ENCODE results near the gene GPR22. TPM values are rescaled to one million over a fixed set of nuclear protein-coding genes. Genes with fewer than 3 reads are reported as not detected.

GPR22 gene, protein sequence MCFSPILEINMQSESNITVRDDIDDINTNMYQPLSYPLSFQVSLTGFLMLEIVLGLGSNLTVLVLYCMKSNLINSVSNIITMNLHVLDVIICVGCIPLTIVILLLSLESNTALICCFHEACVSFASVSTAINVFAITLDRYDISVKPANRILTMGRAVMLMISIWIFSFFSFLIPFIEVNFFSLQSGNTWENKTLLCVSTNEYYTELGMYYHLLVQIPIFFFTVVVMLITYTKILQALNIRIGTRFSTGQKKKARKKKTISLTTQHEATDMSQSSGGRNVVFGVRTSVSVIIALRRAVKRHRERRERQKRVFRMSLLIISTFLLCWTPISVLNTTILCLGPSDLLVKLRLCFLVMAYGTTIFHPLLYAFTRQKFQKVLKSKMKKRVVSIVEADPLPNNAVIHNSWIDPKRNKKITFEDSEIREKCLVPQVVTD
- total RNA-seq = not detected
- polyA plus RNA-seq = under 1 TPM in 3 of 4 donors, not detected in 1; 0.09 to 0.29 (median 0.19) TPM

DNA sequence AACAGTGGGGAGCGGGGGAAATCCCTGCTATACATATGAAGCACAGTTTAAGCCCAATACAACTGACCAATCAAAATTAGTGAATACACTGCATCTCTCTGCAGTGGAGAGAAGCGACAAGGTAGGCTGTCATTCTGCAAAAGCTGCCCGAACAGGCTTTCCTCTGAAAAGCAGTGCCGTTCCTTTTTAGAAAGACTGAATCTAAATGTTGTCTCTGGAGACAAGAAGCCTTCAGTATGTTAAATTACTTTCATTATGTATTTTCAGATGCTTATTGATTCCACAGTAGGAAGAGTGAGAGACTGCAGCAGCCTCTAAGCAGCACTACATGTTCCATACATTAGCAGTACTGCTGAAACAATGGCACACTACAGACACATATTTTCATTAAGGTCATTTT lies at the start of gene GPR22:
TSS of gene GPR22 (plus strand) at position 129 of the 400 bp plus-strand sequence. CDS start 4,004 bp downstream, outside the sequence.
- H3K27me3 ChIP-seq (ENCODE audit: control insufficient read depth, insufficient read depth, low read length) = no peaks in the 10 kb centered on the region
- H3K9me3 ChIP-seq (ENCODE audit: control insufficient read depth in 2 of 2, low read length in 2 of 2) = no peaks in the 10 kb centered on the region
- no peak within 1 kb of the TSS for H3K27ac Mint-ChIP-seq
- H3K27ac ChIP-seq (ENCODE audit: insufficient read depth, low read length, poor library complexity, severe bottlenecking) = no peak within 1 kb of the TSS
- H3K27me3 Mint-ChIP-seq = no peaks in the 10 kb centered on the region
- no peak within 1 kb of the TSS for H3K4me3 Mint-ChIP-seq
- no peaks in the 10 kb centered on the region for H3K4me1 ChIP-seq (ENCODE audit: control insufficient read depth, insufficient read depth, low read length, poor library complexity, severe bottlenecking)
- no peaks in the 10 kb centered on the region for H3K36me3 ChIP-seq (ENCODE audit: control insufficient read depth, insufficient read depth, low read length)
- H3K4me3 ChIP-seq (ENCODE audit: low read depth, low read length) = no peak within 1 kb of the TSS
- ATAC-seq (ENCODE audit: low read depth in 2 of 2) = no peak
- H3K36me3 Mint-ChIP-seq = no peaks in the 10 kb centered on the region
- peaks cover 3 to 19% (median 14%) of the 10 kb centered on the region in 4 donors for H3K4me1 Mint-ChIP-seq
- H3K9me3 Mint-ChIP-seq = no peaks in the 10 kb centered on the region
- no peak for DNase-seq

DNA sequence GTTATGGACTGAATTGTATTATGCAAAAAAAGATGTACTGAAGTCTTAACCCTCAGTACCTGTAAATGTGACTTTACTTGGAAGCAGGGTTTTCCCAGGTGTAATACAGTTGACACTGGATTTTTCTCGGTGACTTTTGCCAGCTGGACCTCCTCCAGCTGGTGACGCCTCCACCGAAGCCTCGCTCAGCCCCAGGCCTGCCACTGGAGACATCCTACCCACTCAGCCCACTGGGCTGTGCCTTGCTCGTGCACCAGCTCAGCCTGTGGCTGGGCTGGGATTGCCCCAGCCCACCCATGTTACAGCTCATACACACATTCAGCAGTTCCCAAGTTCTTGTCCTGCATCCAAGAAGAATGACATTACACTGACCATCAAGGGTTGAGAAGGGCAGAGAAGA lies 42.4 kb upstream of the GPR22 start:
- Mint-ChIP-seq H3K9me3 (peaks cover 0 to 3% (median 0%) of the 10 kb centered on the region in 7 donors), H3K4me1 (peaks cover 7 to 20% (median 14%) of the 10 kb centered on the region in 4 donors), H3K27ac (no peak overlapping the region), H3K27me3 (no peaks in the 10 kb centered on the region), H3K4me3 (no peak overlapping the region), H3K36me3 (peaks cover 29% of the 10 kb centered on the region)
- no peak overlapping the region for H3K4me3 ChIP-seq (ENCODE audit: low read depth, low read length)
- ATAC-seq (ENCODE audit: low read depth in 2 of 2) = no peak
- no peak overlapping the region for H3K27ac ChIP-seq (ENCODE audit: insufficient read depth, low read length, poor library complexity, severe bottlenecking)
- no peak for DNase-seq
- H3K9me3 ChIP-seq (ENCODE audit: control insufficient read depth in 2 of 2, low read length in 2 of 2) = no peaks in the 10 kb centered on the region
- no peaks in the 10 kb centered on the region for H3K4me1 ChIP-seq (ENCODE audit: control insufficient read depth, insufficient read depth, low read length, poor library complexity, severe bottlenecking)
- no peaks in the 10 kb centered on the region for H3K27me3 ChIP-seq (ENCODE audit: control insufficient read depth, insufficient read depth, low read length)
- peaks cover 6% of the 10 kb centered on the region for H3K36me3 ChIP-seq (ENCODE audit: control insufficient read depth, insufficient read depth, low read length)

DNA sequence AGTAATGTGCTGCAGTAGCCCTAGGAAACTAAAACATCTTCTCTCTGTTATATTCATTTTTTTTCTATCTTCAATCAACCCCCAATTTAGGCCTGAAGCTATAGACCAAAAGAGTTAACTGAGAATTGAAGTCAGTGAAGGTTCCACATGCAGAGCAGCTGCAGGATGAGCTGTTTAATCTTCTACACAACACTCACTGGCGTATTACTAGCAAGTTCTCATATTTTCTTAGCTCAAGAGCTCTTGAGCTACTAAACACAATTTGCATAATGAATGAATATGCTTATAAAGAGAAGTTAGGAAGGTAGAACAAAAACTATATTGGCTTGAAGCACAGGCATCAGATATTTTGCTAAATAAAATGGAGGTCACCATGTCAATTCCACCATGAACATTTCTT lies 41.2 kb upstream of the GPR22 start:
- Histone ChIP-seq H3K27me3 (ENCODE audit: control insufficient read depth, insufficient read depth, low read length) (no peaks in the 10 kb centered on the region), H3K4me3 (ENCODE audit: low read depth, low read length) (no peak overlapping the region), H3K36me3 (ENCODE audit: control insufficient read depth, insufficient read depth, low read length) (peaks cover 6% of the 10 kb centered on the region), H3K9me3 (ENCODE audit: control insufficient read depth in 2 of 2, low read length in 2 of 2) (no peaks in the 10 kb centered on the region), H3K4me1 (ENCODE audit: control insufficient read depth, insufficient read depth, low read length, poor library complexity, severe bottlenecking) (no peaks in the 10 kb centered on the region), H3K27ac (ENCODE audit: insufficient read depth, low read length, poor library complexity, severe bottlenecking) (no peak overlapping the region)
- ATAC-seq (ENCODE audit: low read depth in 2 of 2) = no peak
- H3K4me3 Mint-ChIP-seq = no peak overlapping the region
- peaks cover 0 to 3% (median 0%) of the 10 kb centered on the region in 7 donors for H3K9me3 Mint-ChIP-seq
- no peak overlapping the region for H3K27ac Mint-ChIP-seq
- DNase-seq = no peak
- no peaks in the 10 kb centered on the region for H3K27me3 Mint-ChIP-seq
- H3K4me1 Mint-ChIP-seq = peaks cover 7 to 20% (median 13%) of the 10 kb centered on the region in 4 donors
- H3K36me3 Mint-ChIP-seq = peaks cover 29% of the 10 kb centered on the region

DNA sequence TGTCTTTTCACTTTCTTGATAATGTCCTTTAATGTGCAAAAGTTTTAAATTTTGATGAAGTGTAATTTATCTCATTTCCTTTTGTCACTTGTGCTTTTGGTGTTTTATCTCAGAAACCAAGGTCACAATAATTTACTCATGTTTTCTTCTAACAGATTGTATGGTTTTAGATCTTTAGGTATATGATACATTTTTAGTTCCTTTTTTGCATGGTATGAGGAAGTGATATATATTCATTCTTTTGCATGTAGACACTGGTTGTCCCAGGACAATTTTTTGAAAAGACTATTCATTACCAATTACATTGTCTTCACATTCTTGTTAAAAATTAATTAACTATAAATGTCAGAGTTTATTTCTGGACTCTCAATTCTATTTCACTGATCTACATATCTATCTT lies 39.8 kb upstream of the GPR22 start:
- no peak overlapping the region for H3K4me3 ChIP-seq (ENCODE audit: low read depth, low read length)
- Mint-ChIP-seq H3K27ac (no peak overlapping the region), H3K9me3 (peaks cover 0 to 3% (median 0%) of the 10 kb centered on the region in 7 donors), H3K36me3 (peaks cover 34% of the 10 kb centered on the region), H3K27me3 (no peaks in the 10 kb centered on the region), H3K4me3 (peak overlapping the region in 1 of 4 donors; percentile 10), H3K4me1 (peaks cover 7 to 22% (median 11%) of the 10 kb centered on the region in 4 donors)
- peaks cover 6% of the 10 kb centered on the region for H3K36me3 ChIP-seq (ENCODE audit: control insufficient read depth, insufficient read depth, low read length)
- H3K4me1 ChIP-seq (ENCODE audit: control insufficient read depth, insufficient read depth, low read length, poor library complexity, severe bottlenecking) = no peaks in the 10 kb centered on the region
- no peak for ATAC-seq (ENCODE audit: low read depth in 2 of 2)
- no peaks in the 10 kb centered on the region for H3K9me3 ChIP-seq (ENCODE audit: control insufficient read depth in 2 of 2, low read length in 2 of 2)
- no peak for DNase-seq
- no peaks in the 10 kb centered on the region for H3K27me3 ChIP-seq (ENCODE audit: control insufficient read depth, insufficient read depth, low read length)
- H3K27ac ChIP-seq (ENCODE audit: insufficient read depth, low read length, poor library complexity, severe bottlenecking) = no peak overlapping the region

DNA sequence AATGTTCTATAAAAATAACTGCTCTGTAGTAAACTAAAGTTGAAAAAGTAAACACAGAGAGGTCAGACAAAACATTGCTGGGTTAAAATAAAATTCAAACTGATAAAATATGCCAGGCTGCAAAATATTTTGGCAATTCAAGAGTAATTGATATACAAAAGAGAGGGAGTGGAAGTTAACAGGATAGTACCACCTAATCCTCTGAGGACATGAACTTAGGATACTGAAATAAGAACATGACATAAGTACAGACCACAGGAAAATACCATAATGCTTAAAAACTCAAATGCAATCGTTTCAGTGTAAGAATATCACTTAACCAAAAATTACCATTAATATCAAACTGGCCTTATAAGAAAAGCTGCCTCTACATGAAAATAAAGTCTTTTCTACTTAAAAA lies 37.6 kb upstream of the GPR22 start:
- H3K4me3 ChIP-seq (ENCODE audit: low read depth, low read length) = no peak overlapping the region
- peaks cover 37% of the 10 kb centered on the region for H3K36me3 Mint-ChIP-seq
- no peaks in the 10 kb centered on the region for H3K27me3 Mint-ChIP-seq
- no peak for DNase-seq
- no peaks in the 10 kb centered on the region for H3K9me3 ChIP-seq (ENCODE audit: control insufficient read depth in 2 of 2, low read length in 2 of 2)
- no peak overlapping the region for H3K27ac Mint-ChIP-seq
- H3K4me1 ChIP-seq (ENCODE audit: control insufficient read depth, insufficient read depth, low read length, poor library complexity, severe bottlenecking) = no peaks in the 10 kb centered on the region
- H3K27me3 ChIP-seq (ENCODE audit: control insufficient read depth, insufficient read depth, low read length) = no peaks in the 10 kb centered on the region
- H3K36me3 ChIP-seq (ENCODE audit: control insufficient read depth, insufficient read depth, low read length) = peaks cover 6% of the 10 kb centered on the region
- peaks cover 5 to 15% (median 11%) of the 10 kb centered on the region in 4 donors for H3K4me1 Mint-ChIP-seq
- no peak overlapping the region for H3K27ac ChIP-seq (ENCODE audit: insufficient read depth, low read length, poor library complexity, severe bottlenecking)
- peaks cover 0 to 5% (median 3%) of the 10 kb centered on the region in 7 donors for H3K9me3 Mint-ChIP-seq
- no peak overlapping the region for H3K4me3 Mint-ChIP-seq
- ATAC-seq (ENCODE audit: low read depth in 2 of 2) = no peak

DNA sequence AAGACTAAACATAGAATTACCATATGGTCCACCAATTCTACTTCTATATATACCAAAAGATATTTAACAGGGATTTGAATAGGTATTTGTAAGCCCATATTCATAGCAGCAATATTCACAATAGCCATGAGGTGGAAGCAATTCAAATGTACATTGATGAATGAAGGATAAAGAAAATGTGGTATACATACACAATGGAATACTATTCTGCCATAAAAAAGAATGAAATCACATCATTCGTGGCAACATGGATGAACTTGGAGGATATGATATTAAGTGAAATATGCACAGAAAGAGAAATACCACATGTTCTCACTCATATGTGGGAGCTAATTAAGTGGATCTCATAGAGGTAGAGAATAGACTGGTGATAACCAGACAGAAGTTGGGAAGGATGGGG lies 34.1 kb upstream of the GPR22 start:
- no peak for DNase-seq
- Histone ChIP-seq H3K27me3 (ENCODE audit: control insufficient read depth, insufficient read depth, low read length) (no peaks in the 10 kb centered on the region), H3K36me3 (ENCODE audit: control insufficient read depth, insufficient read depth, low read length) (no peaks in the 10 kb centered on the region), H3K9me3 (ENCODE audit: control insufficient read depth in 2 of 2, low read length in 2 of 2) (no peaks in the 10 kb centered on the region), H3K4me3 (ENCODE audit: low read depth, low read length) (no peak overlapping the region), H3K4me1 (ENCODE audit: control insufficient read depth, insufficient read depth, low read length, poor library complexity, severe bottlenecking) (no peaks in the 10 kb centered on the region), H3K27ac (ENCODE audit: insufficient read depth, low read length, poor library complexity, severe bottlenecking) (no peak overlapping the region)
- ATAC-seq (ENCODE audit: low read depth in 2 of 2) = no peak
- H3K9me3 Mint-ChIP-seq = peaks cover 0 to 4% (median 2%) of the 10 kb centered on the region in 7 donors
- H3K27ac Mint-ChIP-seq = no peak overlapping the region
- peaks cover 17% of the 10 kb centered on the region for H3K36me3 Mint-ChIP-seq
- H3K4me3 Mint-ChIP-seq = peak overlapping the region in 1 of 4 donors; percentile 38
- no peaks in the 10 kb centered on the region for H3K27me3 Mint-ChIP-seq
- H3K4me1 Mint-ChIP-seq = peaks cover 5 to 21% (median 13%) of the 10 kb centered on the region in 4 donors

DNA sequence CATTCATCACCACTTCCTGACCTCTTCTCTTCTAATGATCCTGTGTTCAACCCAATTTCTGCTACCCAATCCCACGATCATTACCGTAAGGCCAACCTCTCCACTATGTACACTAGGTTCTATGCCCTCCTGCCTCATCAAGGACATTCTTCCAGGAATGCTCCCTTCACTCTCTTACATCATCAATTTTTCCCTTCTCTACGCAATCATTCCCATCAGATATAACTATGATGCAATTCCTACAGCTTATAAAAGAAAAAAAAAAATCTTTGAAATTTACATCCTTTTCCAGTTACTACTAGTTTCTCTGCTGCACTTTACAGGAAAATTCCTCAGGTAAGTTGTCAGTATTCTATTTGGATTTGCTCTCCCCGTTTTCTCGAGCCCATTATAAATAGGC lies 30.8 kb upstream of the GPR22 start:
- H3K27me3 Mint-ChIP-seq = no peaks in the 10 kb centered on the region
- no peak for DNase-seq
- no peaks in the 10 kb centered on the region for H3K9me3 ChIP-seq (ENCODE audit: control insufficient read depth in 2 of 2, low read length in 2 of 2)
- H3K36me3 ChIP-seq (ENCODE audit: control insufficient read depth, insufficient read depth, low read length) = peaks cover 8% of the 10 kb centered on the region
- H3K9me3 Mint-ChIP-seq = peaks cover 0 to 4% (median 2%) of the 10 kb centered on the region in 7 donors
- no peak for ATAC-seq (ENCODE audit: low read depth in 2 of 2)
- peaks cover 34% of the 10 kb centered on the region for H3K36me3 Mint-ChIP-seq
- no peaks in the 10 kb centered on the region for H3K27me3 ChIP-seq (ENCODE audit: control insufficient read depth, insufficient read depth, low read length)
- peaks cover 0 to 13% (median 9%) of the 10 kb centered on the region in 4 donors for H3K4me1 Mint-ChIP-seq
- H3K27ac Mint-ChIP-seq = peak overlapping the region in 1 of 3 donors; percentile 3
- no peaks in the 10 kb centered on the region for H3K4me1 ChIP-seq (ENCODE audit: control insufficient read depth, insufficient read depth, low read length, poor library complexity, severe bottlenecking)
- no peak overlapping the region for H3K4me3 ChIP-seq (ENCODE audit: low read depth, low read length)
- H3K4me3 Mint-ChIP-seq = no peak overlapping the region
- no peak overlapping the region for H3K27ac ChIP-seq (ENCODE audit: insufficient read depth, low read length, poor library complexity, severe bottlenecking)

Measured in CD4-positive, CD25-positive, alpha-beta regulatory T cell (primary cell).